ENCODE measurements around the gene MMP25. TPM values are rescaled to one million over a fixed set of nuclear protein-coding genes. Genes with fewer than 3 reads are reported as not detected.

The MMP25 gene
- total and polyA plus RNA-seq, 10 of the 15 experiments (the other 5 are each of a cell fraction or from before 2014, with no cell fraction given) = 0.03 to 0.36 (median 0.13) TPM; not detected in 1

DNA sequence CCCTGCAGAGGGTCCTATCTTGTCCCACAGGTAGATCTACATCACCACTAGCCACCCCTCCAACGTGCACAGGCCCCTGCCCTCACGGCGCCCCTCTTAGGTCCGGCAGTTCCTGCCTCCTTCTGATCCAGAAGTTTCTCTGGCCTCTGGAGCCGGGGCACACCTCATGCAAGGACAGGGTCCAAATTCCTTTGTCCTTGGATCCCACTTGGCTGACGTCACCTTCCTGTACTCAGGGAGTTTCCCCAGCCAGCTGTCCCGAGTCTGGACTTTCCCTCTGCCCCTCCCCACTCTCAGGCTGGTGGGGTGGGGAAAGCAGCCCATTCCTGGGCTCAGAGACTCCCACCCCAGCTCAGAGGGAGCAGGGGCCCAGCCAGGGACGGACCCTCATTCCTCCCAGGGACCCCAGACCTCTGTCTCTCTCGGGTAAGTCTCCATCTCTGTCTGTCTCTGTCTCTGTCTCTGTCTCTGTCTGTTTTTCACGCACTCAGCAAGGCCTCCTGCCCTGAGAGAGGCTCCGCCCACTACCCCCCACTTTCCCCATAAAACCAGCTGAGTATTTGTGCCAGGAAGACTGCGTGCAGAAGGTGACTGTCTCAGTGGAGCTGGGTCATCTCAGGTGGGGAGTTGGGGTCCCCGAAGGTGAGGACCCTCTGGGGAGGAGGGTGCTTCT is 18.8 kb downstream of the MMP25 start, which contains the start of gene IL32 (continued):
- no peak for TF ChIP-seq ESRRA (IDR thresholded peaks at IDR 0.05; ENCODE audit: low read length)
- peak; percentile 88 for TF ChIP-seq DPF2 (IDR thresholded peaks at IDR 0.05)
- TF ChIP-seq EP300 (IDR thresholded peaks at IDR 0.05; ENCODE audit: borderline replicate concordance in 1 of 2, control insufficient read depth in 1 of 2, low read depth in 2 of 2, low read length in 2 of 2) = no peak
- no peak for TF ChIP-seq PAX5 (IDR thresholded peaks at IDR 0.05; ENCODE audit: borderline replicate concordance, low read depth, low read length)
- TF ChIP-seq SMARCA5 (IDR thresholded peaks at IDR 0.05) = no peak
- no peak for TF ChIP-seq RCOR1 (conservative IDR thresholded peaks at IDR 0.05; ENCODE audit: low read depth, low read length)
- no peak for TF ChIP-seq SREBF1 (IDR thresholded peaks at IDR 0.05; ENCODE audit: low read length)
- TF ChIP-seq, protein P1, sequence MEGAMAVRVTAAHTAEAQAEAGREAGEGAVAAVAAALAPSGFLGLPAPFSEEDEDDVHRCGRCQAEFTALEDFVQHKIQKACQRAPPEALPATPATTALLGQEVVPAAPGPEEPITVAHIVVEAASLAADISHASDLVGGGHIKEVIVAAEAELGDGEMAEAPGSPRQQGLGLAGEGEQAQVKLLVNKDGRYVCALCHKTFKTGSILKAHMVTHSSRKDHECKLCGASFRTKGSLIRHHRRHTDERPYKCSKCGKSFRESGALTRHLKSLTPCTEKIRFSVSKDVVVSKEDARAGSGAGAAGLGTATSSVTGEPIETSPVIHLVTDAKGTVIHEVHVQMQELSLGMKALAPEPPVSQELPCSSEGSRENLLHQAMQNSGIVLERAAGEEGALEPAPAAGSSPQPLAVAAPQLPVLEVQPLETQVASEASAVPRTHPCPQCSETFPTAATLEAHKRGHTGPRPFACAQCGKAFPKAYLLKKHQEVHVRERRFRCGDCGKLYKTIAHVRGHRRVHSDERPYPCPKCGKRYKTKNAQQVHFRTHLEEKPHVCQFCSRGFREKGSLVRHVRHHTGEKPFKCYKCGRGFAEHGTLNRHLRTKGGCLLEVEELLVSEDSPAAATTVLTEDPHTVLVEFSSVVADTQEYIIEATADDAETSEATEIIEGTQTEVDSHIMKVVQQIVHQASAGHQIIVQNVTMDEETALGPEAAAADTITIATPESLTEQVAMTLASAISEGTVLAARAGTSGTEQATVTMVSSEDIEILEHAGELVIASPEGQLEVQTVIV (IDR thresholded peaks at IDR 0.05; ENCODE audit: borderline replicate concordance, partially characterized antibody) = no peak
- TF ChIP-seq, protein P2, sequence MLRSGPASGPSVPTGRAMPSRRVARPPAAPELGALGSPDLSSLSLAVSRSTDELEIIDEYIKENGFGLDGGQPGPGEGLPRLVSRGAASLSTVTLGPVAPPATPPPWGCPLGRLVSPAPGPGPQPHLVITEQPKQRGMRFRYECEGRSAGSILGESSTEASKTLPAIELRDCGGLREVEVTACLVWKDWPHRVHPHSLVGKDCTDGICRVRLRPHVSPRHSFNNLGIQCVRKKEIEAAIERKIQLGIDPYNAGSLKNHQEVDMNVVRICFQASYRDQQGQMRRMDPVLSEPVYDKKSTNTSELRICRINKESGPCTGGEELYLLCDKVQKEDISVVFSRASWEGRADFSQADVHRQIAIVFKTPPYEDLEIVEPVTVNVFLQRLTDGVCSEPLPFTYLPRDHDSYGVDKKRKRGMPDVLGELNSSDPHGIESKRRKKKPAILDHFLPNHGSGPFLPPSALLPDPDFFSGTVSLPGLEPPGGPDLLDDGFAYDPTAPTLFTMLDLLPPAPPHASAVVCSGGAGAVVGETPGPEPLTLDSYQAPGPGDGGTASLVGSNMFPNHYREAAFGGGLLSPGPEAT (IDR thresholded peaks at IDR 0.05; ENCODE audit: low read depth) = peak; percentile 92
- no peak for TF ChIP-seq YBX1 (IDR thresholded peaks at IDR 0.05)
- peak; percentile 98 for TF ChIP-seq ATF7 (IDR thresholded peaks at IDR 0.05; ENCODE audit: low read depth)
- TF ChIP-seq CREM (IDR thresholded peaks at IDR 0.05; ENCODE audit: low read depth) = peak; percentile 55; the same call in 1 of the 2 replicates
- no peak for TF ChIP-seq ETV6 (conservative IDR thresholded peaks at IDR 0.05 in 1 of 2, IDR thresholded peaks at IDR 0.05 in 1 of 2; ENCODE audit: borderline replicate concordance in 1 of 2, low read depth in 1 of 2)
- TF ChIP-seq STAT1 (conservative IDR thresholded peaks at IDR 0.05) = no peak
- TF ChIP-seq POLR2AphosphoS5 (IDR thresholded peaks at IDR 0.05; ENCODE audit: low read length) = peak; percentile 57
- TF ChIP-seq ZBTB4 (CRISPR knock-in tag; IDR thresholded peaks at IDR 0.05) = no peak
- no peak for TF ChIP-seq CBFB (IDR thresholded peaks at IDR 0.05; ENCODE audit: low read depth)
- TF ChIP-seq BMI1 (IDR thresholded peaks at IDR 0.05; ENCODE audit: borderline replicate concordance) = no peak
- TF ChIP-seq NR2F1 (conservative IDR thresholded peaks at IDR 0.05) = 0 out of 2 replicates have a peak, but pooled peaks have one; percentile 38
- no peak for TF ChIP-seq SMAD1 (IDR thresholded peaks at IDR 0.05; ENCODE audit: low read depth, partially characterized antibody)
- TF ChIP-seq GATAD2B (conservative IDR thresholded peaks at IDR 0.05; ENCODE audit: low read depth) = peak; percentile 69
- TF ChIP-seq JUNB (IDR thresholded peaks at IDR 0.05) = no peak; the same call in 1 of the 2 replicates
- no peak for TF ChIP-seq POLR2A (IDR thresholded peaks at IDR 0.05; ENCODE audit: low read depth, low read length)
- TF ChIP-seq IKZF1 (conservative IDR thresholded peaks at IDR 0.05) = peak; percentile 93
- no peak for TF ChIP-seq CBX3 (IDR thresholded peaks at IDR 0.05; ENCODE audit: borderline replicate concordance, low read depth)
- TF ChIP-seq MEF2A (IDR thresholded peaks at IDR 0.05; ENCODE audit: insufficient read depth, low read depth, low read length) = no peak
